Naive thymus-derived CD4-positive, alpha-beta T cell (primary cell): ENCODE measurements around the gene BLACAT1. TPM values are rescaled to one million over a fixed set of nuclear protein-coding genes. Genes with fewer than 3 reads are reported as not detected.

Experiments used
- ATAC-seq: fragments of 150-1000 bp; cut with Tn5 transposase; 2 replicates; pipeline ENCODE4 v1.10.0; 2021; ENCODE audit warnings: mild to moderate bottlenecking, moderate library complexity
- CTCF ChIA-PET: fragments of 350-600 bp; sonication (Branson Sonifier 250); formaldehyde crosslinking; loops from one replicate; lab custom pipeline; 2021; ENCODE audit warnings: antibody characterized with exemption; lab: Charles Lee
- POLR2A ChIA-PET: fragments of 350-600 bp; sonication (Branson Sonifier 250); formaldehyde crosslinking; loops from one replicate; lab custom pipeline; 2021; ENCODE audit warnings: antibody characterized with exemption, inconsistent platforms; lab: Charles Lee
- DNase-seq, 9 donors: peaks; one replicate each; pipeline versions ENCODE4 v3.0.0 to v3.0.0-alpha.2; 2020 to 2022; ENCODE audit warnings: mixed read lengths in 1 of 9
- H3K27ac ChIP-seq: one replicate; pipeline ENCODE4 v1.7.0; 2013; ENCODE audit warnings: mild to moderate bottlenecking, low read depth, low read length, moderate library complexity
- H3K27me3 ChIP-seq, 2 donors: one replicate each; pipeline ENCODE4 v1.7.0; 2013; ENCODE audit warnings: low read length in 2 of 2, mild to moderate bottlenecking in 2 of 2, moderate library complexity in 2 of 2; ENCODE audit not compliant: control insufficient read depth in 2 of 2, insufficient read depth in 2 of 2
- H3K36me3 ChIP-seq, 3 experiments: 1 replicate in 2 of 3; 2 replicates in 1 of 3; pipeline ENCODE4 v1.7.0; 2013; ENCODE audit warnings: low read length in 3 of 3, mild to moderate bottlenecking in 3 of 3, moderate library complexity in 1 of 3; ENCODE audit not compliant: insufficient read depth in 3 of 3, control insufficient read depth in 2 of 3
- H3K4me1 ChIP-seq, 2 donors: one replicate each; pipeline ENCODE4 v1.7.0; 2013; ENCODE audit warnings: low read length in 2 of 2, mild to moderate bottlenecking in 2 of 2, moderate library complexity in 1 of 2; ENCODE audit not compliant: control insufficient read depth in 2 of 2, insufficient read depth in 2 of 2
- H3K4me3 ChIP-seq: 2 replicates; pipeline ENCODE4 v1.7.0; 2013; ENCODE audit warnings: mild to moderate bottlenecking, low read length
- H3K9me3 ChIP-seq, 3 experiments: 1 replicate in 2 of 3; 2 replicates in 1 of 3; pipeline ENCODE4 v1.7.0; 2013; ENCODE audit warnings: low read length in 3 of 3; ENCODE audit not compliant: control insufficient read depth in 2 of 3
- H3K27ac Mint-ChIP-seq, 9 donors: one replicate each; pipeline ENCODE4 v1.8.0; 2020 to 2022; ENCODE audit warnings: mixed read lengths in 9 of 9, mild to moderate bottlenecking in 8 of 9, moderate library complexity in 5 of 9, inconsistent platforms in 2 of 9
- H3K27me3 Mint-ChIP-seq, 5 donors: one replicate each; pipeline ENCODE4 v1.8.0; 2021 to 2022; ENCODE audit warnings: mixed read lengths in 5 of 5, mild to moderate bottlenecking in 1 of 5
- H3K36me3 Mint-ChIP-seq, 5 donors: one replicate each; pipeline ENCODE4 v1.8.0; 2020 to 2022; ENCODE audit warnings: mixed read lengths in 5 of 5, mild to moderate bottlenecking in 3 of 5, inconsistent platforms in 1 of 5
- H3K4me1 Mint-ChIP-seq, 7 donors: one replicate each; pipeline ENCODE4 v1.8.0; 2020 to 2022; ENCODE audit warnings: mixed read lengths in 7 of 7, mild to moderate bottlenecking in 3 of 7, inconsistent platforms in 1 of 7
- H3K4me3 Mint-ChIP-seq, 10 donors: one replicate each; pipeline ENCODE4 v1.8.0; 2020 to 2022; ENCODE audit warnings: mild to moderate bottlenecking in 10 of 10, mixed read lengths in 10 of 10, moderate library complexity in 6 of 10, inconsistent platforms in 2 of 10
- H3K9me3 Mint-ChIP-seq, 11 donors: one replicate each; pipeline ENCODE4 v1.8.0; 2020 to 2022; ENCODE audit warnings: mixed read lengths in 11 of 11, mild to moderate bottlenecking in 4 of 11, inconsistent platforms in 1 of 11, moderate library complexity in 1 of 11
- intact Hi-C, 2 donors: fragments of 100-400 bp; cut with micrococcal nuclease; formaldehyde crosslinking; loops; one replicate each; pipeline ENCODE4 v1.15.1; 2023
- polyA plus RNA-seq, 2 donors: library from polyadenylated mRNA; unstranded; fragments of 300-500 nt; fragmentation: Illumina TruSeq; gene quantifications; one replicate each; pipeline ENCODE4 v1.2.3, GENCODE V29; 2021
- total RNA-seq, 6 experiments: library from RNA in 5 of 6; stranded (reverse) in 5 of 6; gene quantifications; 1 replicate in 5 of 6; 2 replicates in 1 of 6; pipeline ENCODE4 v1.2.3 and lab custom pipeline; 2021 to 2026

The BLACAT1 gene
- total and polyA plus RNA-seq, 7 experiments from 2014 or later = 0.12 to 0.44 (median 0.22) TPM; not detected in 2

GRCh38 chr1:205500240-205501233, 44.7 kb upstream of the BLACAT1 start:
- H3K36me3 Mint-ChIP-seq = no peaks in the 10 kb centered on the region
- no peak overlapping the region for H3K27ac Mint-ChIP-seq
- H3K4me1 Mint-ChIP-seq = peaks cover 0 to 13% (median 8%) of the 10 kb centered on the region in 7 donors
- Histone ChIP-seq H3K4me3 (no peak overlapping the region), H3K9me3 (no peaks in the 10 kb centered on the region), H3K27ac (no peak overlapping the region), H3K36me3 (peaks cover 0 to 6% (median 0%) of the 10 kb centered on the region in 3 experiments), H3K4me1 (peaks cover 6% of the 10 kb centered on the region in 2 donors), H3K27me3 (no peaks in the 10 kb centered on the region)
- peaks cover 0 to 49% (median 2%) of the 10 kb centered on the region in 5 donors for H3K27me3 Mint-ChIP-seq
- H3K4me3 Mint-ChIP-seq = no peak overlapping the region
- intact Hi-C loops = no loop called here
- no peak for DNase-seq
- POLR2A ChIA-PET = no interaction called here
- H3K9me3 Mint-ChIP-seq = no peaks in the 10 kb centered on the region
- no peak for ATAC-seq
- CTCF ChIA-PET = interaction anchor here (0.5 to 0.8 kb wide), 2 partner anchors 110 to 179 kb away, joined by 3 to 4 read pairs; no protein-coding TSS in a partner anchor

GRCh38 chr1:205499789-205500188, 43.9 kb upstream of the BLACAT1 start:
- peaks cover 0 to 46% (median 9%) of the 10 kb centered on the region in 5 donors for H3K27me3 Mint-ChIP-seq
- H3K9me3 Mint-ChIP-seq = no peaks in the 10 kb centered on the region
- no peaks in the 10 kb centered on the region for H3K9me3 ChIP-seq
- H3K36me3 Mint-ChIP-seq = no peaks in the 10 kb centered on the region
- H3K27ac ChIP-seq = no peak overlapping the region
- intact Hi-C loops = no loop called here
- H3K27me3 ChIP-seq = no peaks in the 10 kb centered on the region
- ATAC-seq (no peak), DNase-seq (no peak)
- no peak overlapping the region for H3K27ac Mint-ChIP-seq
- ChIA-PET CTCF (interaction anchor here (1.3 kb wide), 1 partner anchor 14 kb away, joined by 5 read pairs; no protein-coding TSS in a partner anchor), POLR2A (no interaction called here)
- peaks cover 0 to 7% (median 4%) of the 10 kb centered on the region in 7 donors for H3K4me1 Mint-ChIP-seq
- peaks cover 0 to under 1% of the 10 kb centered on the region in 2 donors for H3K4me1 ChIP-seq
- H3K36me3 ChIP-seq = peaks cover 0 to 3% (median 0%) of the 10 kb centered on the region in 3 experiments
- H3K4me3 ChIP-seq = no peak overlapping the region
- no peak overlapping the region for H3K4me3 Mint-ChIP-seq

GRCh38 chr1:205497351-205497750, 41.5 kb upstream of the BLACAT1 start:
- Mint-ChIP-seq H3K36me3 (no peaks in the 10 kb centered on the region), H3K27ac (no peak overlapping the region), H3K9me3 (no peaks in the 10 kb centered on the region), H3K4me1 (no peaks in the 10 kb centered on the region), H3K4me3 (no peak overlapping the region), H3K27me3 (peaks cover 15 to 32% (median 17%) of the 10 kb centered on the region in 5 donors)
- CTCF ChIA-PET = interaction anchor here (0.7 to 1.3 kb wide), 2 partner anchors 224 to 532 kb away, joined by 3 to 5 read pairs; no protein-coding TSS in a partner anchor
- Histone ChIP-seq H3K4me3 (no peak overlapping the region), H3K9me3 (no peaks in the 10 kb centered on the region), H3K36me3 (no peaks in the 10 kb centered on the region), H3K27ac (no peak overlapping the region), H3K27me3 (peaks cover 0 to 5% of the 10 kb centered on the region in 2 donors), H3K4me1 (no peaks in the 10 kb centered on the region)
- DNase-seq (no peak), ATAC-seq (no peak)
- intact Hi-C loops = no loop called here
- POLR2A ChIA-PET = no interaction called here

- no peak overlapping the region for H3K27ac ChIP-seq
- H3K27ac Mint-ChIP-seq = no peak overlapping the region
- H3K36me3 ChIP-seq = no peaks in the 10 kb centered on the region
- peaks cover 0 to 7% of the 10 kb centered on the region in 2 donors for H3K27me3 ChIP-seq
- no peak for ATAC-seq
- no peaks in the 10 kb centered on the region for H3K9me3 Mint-ChIP-seq
- H3K4me1 Mint-ChIP-seq = no peaks in the 10 kb centered on the region
- H3K4me1 ChIP-seq = no peaks in the 10 kb centered on the region
- ChIA-PET CTCF (interaction anchor here (0.7 to 1.3 kb wide), 2 partner anchors 28 to 533 kb away, joined by 3 to 4 read pairs; no protein-coding TSS in a partner anchor), POLR2A (no interaction called here)
- H3K27me3 Mint-ChIP-seq = peaks cover 16 to 28% (median 20%) of the 10 kb centered on the region in 5 donors
- DNase-seq = no peak
- no peaks in the 10 kb centered on the region for H3K36me3 Mint-ChIP-seq
- H3K9me3 ChIP-seq = no peaks in the 10 kb centered on the region
- intact Hi-C loops = no loop called here
- no peak overlapping the region for H3K4me3 ChIP-seq
- no peak overlapping the region for H3K4me3 Mint-ChIP-seq
Observed at GRCh38 chr1:205496661-205497060, 40.8 kb upstream of the BLACAT1 start.

- DNase-seq = no peak
- Mint-ChIP-seq H3K36me3 (no peaks in the 10 kb centered on the region), H3K9me3 (no peaks in the 10 kb centered on the region), H3K27ac (no peak overlapping the region), H3K4me3 (no peak overlapping the region), H3K27me3 (peaks cover 16 to 31% (median 20%) of the 10 kb centered on the region in 5 donors), H3K4me1 (peaks cover 0 to under 1% (median 0%) of the 10 kb centered on the region in 7 donors)
- Histone ChIP-seq H3K36me3 (no peaks in the 10 kb centered on the region), H3K27ac (no peak overlapping the region), H3K9me3 (no peaks in the 10 kb centered on the region), H3K27me3 (peaks cover 0 to 7% of the 10 kb centered on the region in 2 donors), H3K4me1 (no peaks in the 10 kb centered on the region), H3K4me3 (no peak overlapping the region)
- ATAC-seq = no peak
- intact Hi-C loops = no loop called here
- CTCF ChIA-PET = interaction anchor here (0.8 kb wide), 1 partner anchor 55 kb away, joined by 3 read pairs; no protein-coding TSS in a partner anchor
- POLR2A ChIA-PET = interaction anchor here (1.1 kb wide), 1 partner anchor 174 kb away, joined by 3 read pairs; the partner anchor contains the start of gene NUAK2
Observed at GRCh38 chr1:205495237-205495823, 39.5 kb upstream of the BLACAT1 start.

GRCh38 chr1:205494115-205494514, 38.3 kb upstream of the BLACAT1 start:
- intact Hi-C loops = no loop called here
- Mint-ChIP-seq H3K4me1 (peaks cover 0 to 4% (median 0%) of the 10 kb centered on the region in 7 donors), H3K4me3 (no peak overlapping the region), H3K9me3 (no peaks in the 10 kb centered on the region), H3K27me3 (peaks cover 16 to 43% (median 20%) of the 10 kb centered on the region in 5 donors), H3K27ac (no peak overlapping the region), H3K36me3 (no peaks in the 10 kb centered on the region)
- no peak for ATAC-seq
- Histone ChIP-seq H3K27me3 (peaks cover 0 to 7% of the 10 kb centered on the region in 2 donors), H3K27ac (no peak overlapping the region), H3K4me3 (no peak overlapping the region), H3K9me3 (no peaks in the 10 kb centered on the region), H3K36me3 (no peaks in the 10 kb centered on the region), H3K4me1 (no peaks in the 10 kb centered on the region)
- POLR2A ChIA-PET = no interaction called here
- DNase-seq = no peak
- CTCF ChIA-PET = interaction anchor here (1.6 kb wide), 1 partner anchor 30 kb away, joined by 8 read pairs; no protein-coding TSS in a partner anchor
